OCI-LY3 (cell line): ENCODE data around the gene FTSJ1.

Experiments used
- EZH2phosphoT487 ChIP-seq: fragments of 200-600 bp; shearing (Covaris generic); IDR thresholded peaks from 2 replicates; pipeline ENCODE4 v1.6.1; 2018; ENCODE audit warnings: antibody characterized with exemption, mixed run types, low read depth
- TF ChIP-seq, protein P1 (sequence below): fragments of 200-600, 300-600 bp; sonication (generic); IDR thresholded peaks from 2 replicates; pipeline ENCODE4 v1.5.1; 2014; ENCODE audit warnings: antibody characterized with exemption, low read length, low read depth

DNA sequence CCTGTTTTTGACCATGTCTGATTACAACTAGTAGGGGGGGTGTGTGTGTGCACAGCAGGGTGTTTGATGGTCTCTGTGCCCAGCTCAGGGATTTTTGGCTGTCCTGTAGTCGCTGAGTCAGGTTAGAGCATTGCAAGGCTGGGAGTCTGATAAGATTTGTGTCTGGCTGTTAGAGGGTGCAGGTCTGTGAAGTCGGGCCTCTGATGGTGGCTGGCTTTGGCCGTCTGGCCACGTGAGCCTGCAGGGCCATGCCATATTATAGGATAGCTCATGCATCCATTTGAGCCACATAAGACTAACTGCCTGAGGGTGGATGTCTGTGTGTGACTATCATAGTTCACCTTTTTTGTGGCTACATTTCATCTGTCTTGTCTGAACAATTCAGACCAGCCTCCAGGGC is 37.7 kb downstream of the FTSJ1 start:
- TF ChIP-seq, protein P1, sequence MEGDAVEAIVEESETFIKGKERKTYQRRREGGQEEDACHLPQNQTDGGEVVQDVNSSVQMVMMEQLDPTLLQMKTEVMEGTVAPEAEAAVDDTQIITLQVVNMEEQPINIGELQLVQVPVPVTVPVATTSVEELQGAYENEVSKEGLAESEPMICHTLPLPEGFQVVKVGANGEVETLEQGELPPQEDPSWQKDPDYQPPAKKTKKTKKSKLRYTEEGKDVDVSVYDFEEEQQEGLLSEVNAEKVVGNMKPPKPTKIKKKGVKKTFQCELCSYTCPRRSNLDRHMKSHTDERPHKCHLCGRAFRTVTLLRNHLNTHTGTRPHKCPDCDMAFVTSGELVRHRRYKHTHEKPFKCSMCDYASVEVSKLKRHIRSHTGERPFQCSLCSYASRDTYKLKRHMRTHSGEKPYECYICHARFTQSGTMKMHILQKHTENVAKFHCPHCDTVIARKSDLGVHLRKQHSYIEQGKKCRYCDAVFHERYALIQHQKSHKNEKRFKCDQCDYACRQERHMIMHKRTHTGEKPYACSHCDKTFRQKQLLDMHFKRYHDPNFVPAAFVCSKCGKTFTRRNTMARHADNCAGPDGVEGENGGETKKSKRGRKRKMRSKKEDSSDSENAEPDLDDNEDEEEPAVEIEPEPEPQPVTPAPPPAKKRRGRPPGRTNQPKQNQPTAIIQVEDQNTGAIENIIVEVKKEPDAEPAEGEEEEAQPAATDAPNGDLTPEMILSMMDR: no peak
- TF ChIP-seq EZH2phosphoT487: no peak
